Measurements from ENCODE around the gene BSN.

DNA sequence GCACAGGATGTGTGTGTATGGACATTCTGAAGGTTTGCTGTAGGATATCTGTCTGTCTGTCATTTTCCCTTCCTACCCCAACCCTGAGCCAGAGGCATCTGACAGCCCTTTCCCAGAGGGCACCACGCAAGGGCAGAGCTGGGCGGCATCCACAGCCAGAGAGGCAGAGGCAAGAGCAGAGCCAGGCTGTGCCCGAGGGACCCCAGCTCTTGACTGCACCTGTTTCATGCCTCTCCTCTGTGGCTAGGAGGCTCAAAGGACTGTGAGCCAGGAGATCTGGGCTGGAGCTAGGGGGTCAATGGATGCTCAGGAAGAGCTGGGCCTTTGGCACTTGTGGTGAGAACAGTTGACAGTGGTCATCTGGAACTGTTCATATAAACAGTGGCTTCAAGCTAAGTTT, 115.1 kb downstream of the BSN start:
- TF ChIP-seq, protein P1, sequence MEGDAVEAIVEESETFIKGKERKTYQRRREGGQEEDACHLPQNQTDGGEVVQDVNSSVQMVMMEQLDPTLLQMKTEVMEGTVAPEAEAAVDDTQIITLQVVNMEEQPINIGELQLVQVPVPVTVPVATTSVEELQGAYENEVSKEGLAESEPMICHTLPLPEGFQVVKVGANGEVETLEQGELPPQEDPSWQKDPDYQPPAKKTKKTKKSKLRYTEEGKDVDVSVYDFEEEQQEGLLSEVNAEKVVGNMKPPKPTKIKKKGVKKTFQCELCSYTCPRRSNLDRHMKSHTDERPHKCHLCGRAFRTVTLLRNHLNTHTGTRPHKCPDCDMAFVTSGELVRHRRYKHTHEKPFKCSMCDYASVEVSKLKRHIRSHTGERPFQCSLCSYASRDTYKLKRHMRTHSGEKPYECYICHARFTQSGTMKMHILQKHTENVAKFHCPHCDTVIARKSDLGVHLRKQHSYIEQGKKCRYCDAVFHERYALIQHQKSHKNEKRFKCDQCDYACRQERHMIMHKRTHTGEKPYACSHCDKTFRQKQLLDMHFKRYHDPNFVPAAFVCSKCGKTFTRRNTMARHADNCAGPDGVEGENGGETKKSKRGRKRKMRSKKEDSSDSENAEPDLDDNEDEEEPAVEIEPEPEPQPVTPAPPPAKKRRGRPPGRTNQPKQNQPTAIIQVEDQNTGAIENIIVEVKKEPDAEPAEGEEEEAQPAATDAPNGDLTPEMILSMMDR (optimal IDR thresholded peaks at IDR 0.05 in 1 of 3, IDR thresholded peaks at IDR 0.05 in 1 of 3, conservative IDR thresholded peaks at IDR 0.05 in 1 of 3; ENCODE audit: extremely low read depth in 1 of 3, insufficient read depth in 2 of 3, low read length in 3 of 3): no peak
- TF ChIP-seq EZH2 (IDR thresholded peaks at IDR 0.05; ENCODE audit: low read length): no peak
